ENCODE results near the gene NANS.
"Not testable (repeated sequence)": the region's sequence is repeated elsewhere in the genome, so short reads cannot be mapped to it uniquely, and the experiment has no call there.

NANS gene

GRCh38 chr9:98104445-98104881, 47.9 kb downstream of the NANS start:
- no peak for DNase-seq

- DNase-seq = no peak
Observed at GRCh38 chr9:98105006-98105405, 48.5 kb downstream of the NANS start.

- DNase-seq = no peak
Observed at GRCh38 chr9:98107926-98108325, 51.4 kb downstream of the NANS start.

- DNase-seq = peak in 1 of 2 experiments; percentile 25
Observed at GRCh38 chr9:98108531-98109031, 52.0 kb downstream of the NANS start.

- no peak for DNase-seq
Observed at GRCh38 chr9:98109052-98109451, 52.5 kb downstream of the NANS start.

GRCh38 chr9:98117097-98117496, 60.6 kb downstream of the NANS start:
- not testable (repeated sequence) for DNase-seq

GRCh38 chr9:98117984-98118639, 61.6 kb downstream of the NANS start:
- DNase-seq = peak; percentile 21 to 47

- peak; percentile 52 to 60 for DNase-seq
Observed at GRCh38 chr9:98118640-98119601, 62.4 kb downstream of the NANS start, which contains the start of gene TRIM14. TRIM14 (minus strand) TSS chr9:98119222; CDS start chr9:98119188, 34 bp downstream.

GRCh38 chr9:98120476-98120875, 63.9 kb downstream of the NANS start:
- DNase-seq = no peak

GRCh38 chr9:98121058-98121457, 64.5 kb downstream of the NANS start:
- no peak for DNase-seq

GRCh38 chr9:98124091-98124490, 67.6 kb downstream of the NANS start:
- not testable (repeated sequence) for DNase-seq

GRCh38 chr9:98124637-98125426, 68.3 kb downstream of the NANS start:
- no peak for DNase-seq

GRCh38 chr9:98127226-98127625, 70.7 kb downstream of the NANS start:
- DNase-seq = no peak

GRCh38 chr9:98128316-98128715, 71.8 kb downstream of the NANS start:
- no peak for DNase-seq

GRCh38 chr9:98129451-98129881, 72.9 kb downstream of the NANS start:
- no peak for DNase-seq

GRCh38 chr9:98130060-98130459, 73.5 kb downstream of the NANS start:
- not testable (repeated sequence) for DNase-seq

- no peak for DNase-seq
Observed at GRCh38 chr9:98130576-98131228, 74.2 kb downstream of the NANS start.

GRCh38 chr9:98132158-98132557, 75.6 kb downstream of the NANS start:
- no peak for DNase-seq
